NCI-H345 treated with DMSO at 0.1 percent for 48 hours (cell line): ENCODE data around the gene NWD2.

Source experiments
- DNase-seq: peaks from one replicate; lab custom pipeline; 2025; ENCODE audit not compliant: unreplicated experiment; lab: John Stamatoyannopoulos, UW

The NWD2 gene

GRCh38 chr4:37279121-37279520 lies 34.6 kb downstream of the NWD2 start:
- DNase-seq = no peak

GRCh38 chr4:37279894-37280592 lies 35.5 kb downstream of the NWD2 start:
- DNase-seq = no peak

- DNase-seq = no peak
These were observed 54.9 kb downstream of the NWD2 start for GRCh38 chr4:37299468-37299867.

- no peak for DNase-seq
These were observed 60.1 kb downstream of the NWD2 start for GRCh38 chr4:37304612-37305011.

- no peak for DNase-seq
These were observed 61.4 kb downstream of the NWD2 start for GRCh38 chr4:37305984-37306383.

GRCh38 chr4:37317104-37317643 lies 72.6 kb downstream of the NWD2 start:
- no peak for DNase-seq

GRCh38 chr4:37320513-37321235 lies 76.1 kb downstream of the NWD2 start:
- no peak for DNase-seq

GRCh38 chr4:37322122-37322521 lies 77.6 kb downstream of the NWD2 start:
- DNase-seq = no peak

GRCh38 chr4:37324546-37324945 lies 80.0 kb downstream of the NWD2 start:
- no peak for DNase-seq

GRCh38 chr4:37326852-37327251 lies 82.3 kb downstream of the NWD2 start:
- DNase-seq = no peak

- peak; percentile 40 for DNase-seq
These were observed 94.4 kb downstream of the NWD2 start for GRCh38 chr4:37338972-37339371.

- DNase-seq = no peak
These were observed 114.2 kb downstream of the NWD2 start for GRCh38 chr4:37358748-37359147.

GRCh38 chr4:37359261-37359660 lies 114.7 kb downstream of the NWD2 start:
- DNase-seq = no peak

GRCh38 chr4:37365888-37366287 lies 121.3 kb downstream of the NWD2 start:
- DNase-seq = no peak

- no peak for DNase-seq
These were observed 123.4 kb downstream of the NWD2 start for GRCh38 chr4:37367901-37368300.

GRCh38 chr4:37370052-37370451 lies 125.5 kb downstream of the NWD2 start:
- no peak for DNase-seq

- DNase-seq = no peak
These were observed 136.6 kb downstream of the NWD2 start for GRCh38 chr4:37381040-37381668.

- peak; percentile 26 for DNase-seq
These were observed 139.2 kb downstream of the NWD2 start for GRCh38 chr4:37383579-37384229.

GRCh38 chr4:37385424-37385823 lies 140.9 kb downstream of the NWD2 start:
- no peak for DNase-seq

- DNase-seq = no peak
These were observed 144.3 kb downstream of the NWD2 start for GRCh38 chr4:37388681-37389365.

GRCh38 chr4:37389366-37389765 lies 144.8 kb downstream of the NWD2 start:
- no peak for DNase-seq
